Eye (tissue), 1 donor: ENCODE measurements around the gene RPAP2.
"Not testable (repeated sequence)": the region's sequence is repeated elsewhere in the genome, so short reads cannot be mapped to it uniquely, and the experiment has no call there.

Experiments used
- DNase-seq: peaks from one replicate; pipeline ENCODE4 v3.0.0-alpha.2; 2015

Gene RPAP2

GRCh38 chr1:92323473-92324453 lies 24.9 kb downstream of the RPAP2 start:
- no peak for DNase-seq

- no peak for DNase-seq
Observed at GRCh38 chr1:92324784-92325183, 25.9 kb downstream of the RPAP2 start.

DNA sequence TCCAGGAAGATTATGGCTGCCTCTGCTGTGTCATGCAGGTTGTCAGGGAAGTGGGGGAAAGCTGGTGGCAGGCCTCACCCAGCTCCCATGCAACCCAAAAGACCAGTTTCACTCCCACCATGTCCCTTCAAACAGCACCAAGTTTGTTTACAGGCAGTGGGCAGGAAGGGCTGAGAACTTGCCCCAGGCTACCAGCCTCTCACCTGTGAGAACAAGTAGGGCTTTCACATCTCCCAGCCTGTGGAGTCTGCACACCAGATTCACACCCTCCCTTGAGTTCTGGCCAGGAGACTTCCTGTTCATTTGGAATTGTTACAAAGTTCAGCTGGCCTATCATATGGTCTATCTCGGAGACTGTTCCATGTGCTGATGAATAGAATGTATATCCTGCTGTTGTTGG lies 27.8 kb downstream of the RPAP2 start:
- no peak for DNase-seq

DNA sequence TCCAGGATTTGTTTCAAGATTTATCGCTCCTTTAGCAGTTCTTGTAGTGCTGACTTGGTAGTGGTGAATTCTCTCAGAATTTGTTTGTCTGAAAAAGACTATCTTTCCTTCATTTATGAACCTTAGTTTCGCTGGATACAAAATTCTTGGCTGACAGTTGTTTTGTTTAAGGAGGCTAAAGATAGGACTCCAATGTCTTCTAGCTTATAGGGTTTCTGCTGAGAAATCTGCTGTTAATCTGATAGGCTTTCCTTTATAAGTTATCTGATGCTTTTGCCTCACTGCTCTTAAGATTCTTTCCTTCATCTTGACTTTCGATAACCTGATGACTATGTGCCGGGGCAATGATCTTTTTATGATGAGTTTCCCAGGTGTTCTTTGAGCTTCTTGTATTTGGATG lies 28.9 kb downstream of the RPAP2 start:
- DNase-seq = no peak

DNA sequence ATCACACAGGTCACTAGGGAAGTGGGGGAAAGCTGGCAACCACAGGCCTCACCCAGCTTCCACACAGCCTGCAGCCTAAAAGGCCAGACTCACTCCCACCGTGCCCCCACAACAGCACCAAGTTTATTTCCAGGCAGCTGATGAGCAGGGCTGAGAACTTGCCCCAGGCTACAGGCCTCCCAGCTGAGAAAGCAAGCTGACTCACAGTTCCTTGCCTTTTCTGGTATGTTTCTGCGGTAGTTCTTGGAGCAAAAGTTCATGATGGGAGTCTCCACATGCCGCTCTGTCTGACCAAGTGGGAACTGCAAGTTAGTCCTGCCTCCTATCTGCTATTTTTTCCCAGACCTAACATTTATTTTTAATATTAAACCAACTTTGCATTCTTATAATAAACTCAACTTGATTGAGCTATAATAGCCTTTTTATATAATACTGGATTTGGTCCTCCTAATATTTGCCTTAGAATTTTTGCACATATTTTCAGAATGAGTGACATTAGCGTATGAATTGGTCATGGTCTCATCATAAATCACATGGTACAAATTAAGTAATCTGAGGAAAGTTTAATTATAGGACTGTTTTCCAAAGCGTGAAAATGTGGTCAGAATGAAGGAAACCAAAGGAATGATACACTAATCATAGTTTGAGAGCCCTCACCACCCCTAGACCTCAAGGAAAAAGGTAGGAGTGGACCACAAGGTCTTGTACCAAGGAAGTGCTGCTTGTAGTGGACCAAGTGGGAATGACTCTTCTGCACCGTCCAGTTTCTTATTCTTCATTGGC lies 30.7 kb downstream of the RPAP2 start:
- no peak for DNase-seq

- DNase-seq = no peak
Observed at GRCh38 chr1:92333668-92334067, 34.8 kb downstream of the RPAP2 start.

- no peak for DNase-seq
Observed at GRCh38 chr1:92340154-92340553, 41.3 kb downstream of the RPAP2 start.

DNA sequence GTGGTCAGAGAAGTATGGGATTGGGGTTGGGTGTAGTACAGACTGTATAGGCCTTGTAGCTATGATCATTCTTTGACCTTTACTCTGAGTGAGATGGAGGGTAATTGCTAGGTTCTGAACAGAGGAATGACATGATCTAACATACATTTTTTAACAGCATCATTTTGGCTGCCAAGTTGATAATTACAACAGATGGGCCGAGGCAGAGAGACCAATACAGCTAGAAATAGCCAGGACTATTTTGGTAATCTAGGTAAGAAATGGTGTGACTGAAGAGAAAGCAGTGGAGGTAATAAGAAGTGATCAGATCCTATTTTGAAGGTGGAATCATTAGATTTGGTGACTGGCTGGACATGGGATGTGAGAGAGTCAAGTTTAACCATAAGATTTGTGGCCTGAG lies 43.5 kb downstream of the RPAP2 start:
- no peak for DNase-seq

DNA sequence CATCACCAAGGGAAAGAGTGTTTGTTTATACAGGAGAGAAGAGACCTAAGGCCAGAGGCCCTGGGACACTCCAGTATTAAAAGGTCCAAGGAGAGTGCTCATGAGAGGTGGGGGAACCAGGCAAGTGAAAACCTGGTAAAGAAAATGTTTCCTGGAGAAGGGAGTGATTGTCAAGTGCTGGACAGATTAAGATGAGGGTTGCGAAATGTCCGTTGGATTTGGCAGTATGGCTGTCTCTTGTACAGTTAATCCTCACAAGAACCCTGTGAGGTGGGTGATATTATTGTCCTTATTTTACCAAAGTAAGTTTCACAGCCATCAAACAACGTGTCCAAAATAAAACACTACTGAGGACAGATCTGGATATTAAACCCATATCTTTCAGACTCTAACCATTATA lies 44.2 kb downstream of the RPAP2 start:
- no peak for DNase-seq

DNA sequence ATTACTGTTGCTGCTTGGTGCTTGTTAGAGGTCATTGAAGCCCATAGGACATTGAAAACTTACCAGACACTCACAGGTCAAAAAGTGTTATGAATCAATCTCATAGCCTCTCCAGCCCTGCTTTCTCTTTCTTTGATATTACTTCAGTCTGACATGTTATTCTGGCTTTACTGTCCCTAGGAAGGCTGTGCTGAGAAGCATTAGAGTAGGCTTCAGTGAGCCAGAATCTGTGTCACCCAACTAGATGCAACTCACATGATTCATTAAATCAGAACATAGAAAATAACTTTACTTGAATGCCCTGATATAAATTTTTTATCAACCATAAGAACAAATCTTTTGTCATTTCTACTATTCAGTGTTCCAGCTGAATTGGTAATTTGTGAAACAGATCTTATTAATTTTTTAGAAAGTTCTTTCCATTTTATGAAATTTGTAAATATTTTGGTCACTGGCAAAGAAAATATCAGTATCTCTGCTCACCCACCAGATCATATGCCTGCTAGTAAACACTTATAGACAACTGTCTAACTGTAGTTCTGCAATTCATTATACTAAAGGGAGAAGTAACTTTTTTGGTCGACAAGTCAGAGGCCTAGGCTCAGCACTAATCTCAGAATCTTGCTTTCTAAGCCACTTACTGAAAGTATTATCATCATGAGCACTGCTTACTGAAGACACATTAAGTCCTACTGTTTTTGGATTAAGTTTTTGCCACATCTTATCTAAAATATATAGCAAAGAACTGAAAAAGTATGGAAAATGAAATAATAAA lies 48.2 kb downstream of the RPAP2 start:
- DNase-seq = peak; percentile 70

- no peak for DNase-seq
Observed at GRCh38 chr1:92352856-92353255, 54.0 kb downstream of the RPAP2 start.

DNA sequence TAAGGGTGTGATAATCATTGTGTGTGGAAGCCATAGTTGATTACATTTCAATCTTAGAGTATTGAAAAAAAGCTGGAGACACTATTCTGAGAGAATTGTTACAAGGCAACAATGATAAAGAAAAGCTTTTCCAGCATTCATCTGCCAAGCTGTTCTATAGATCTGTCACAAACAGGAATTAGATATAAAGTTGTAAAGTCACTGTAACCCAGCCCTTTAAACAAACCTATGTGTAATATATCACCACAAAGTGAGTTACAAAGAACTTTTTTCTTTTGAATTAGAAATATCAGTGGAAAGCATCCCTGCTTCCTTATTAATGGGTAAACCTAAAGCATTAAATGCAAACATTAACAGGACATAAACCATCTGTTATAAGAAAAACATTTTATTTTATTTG lies 55.4 kb downstream of the RPAP2 start:
- DNase-seq = no peak

DNA sequence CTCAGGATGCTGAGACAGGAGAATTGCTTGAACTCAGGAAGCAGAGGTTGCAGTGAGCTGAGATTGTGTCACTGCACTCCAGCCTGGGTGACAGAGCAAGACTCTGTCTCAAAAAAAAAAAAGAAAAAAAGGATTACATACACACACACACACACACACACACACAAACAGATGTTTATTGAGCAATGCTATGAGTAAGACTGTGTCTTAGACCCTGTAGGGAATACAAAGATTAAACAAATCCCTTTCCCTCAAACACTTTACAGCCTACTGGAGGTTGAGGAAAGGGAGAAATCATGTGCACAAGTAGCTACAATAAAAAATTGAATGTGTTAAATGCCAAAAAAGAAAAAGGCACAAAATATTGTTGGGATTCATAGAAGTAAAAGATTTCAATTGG lies 58.1 kb downstream of the RPAP2 start:
- DNase-seq = no peak

DNA sequence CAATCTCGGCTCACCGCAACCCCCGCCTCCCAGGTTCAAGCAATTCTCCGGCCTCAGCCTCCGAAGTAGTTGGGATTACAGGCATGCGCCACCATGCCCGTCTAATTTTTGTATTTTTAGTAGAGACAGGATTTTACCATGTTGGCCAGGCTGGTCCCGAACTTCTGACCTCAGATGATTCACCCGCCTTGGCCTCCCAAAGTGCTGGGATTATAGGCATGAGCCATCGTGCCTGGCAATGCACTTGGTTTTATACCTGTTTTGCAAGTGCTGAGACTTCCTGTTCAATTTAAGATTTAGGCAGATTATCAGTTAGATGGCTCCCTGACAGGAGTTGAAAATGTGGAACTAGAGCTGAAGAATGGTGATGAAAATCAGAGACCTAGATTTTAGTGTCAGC lies 60.5 kb downstream of the RPAP2 start:
- not testable (repeated sequence) for DNase-seq

- DNase-seq = no peak
Observed at GRCh38 chr1:92359986-92360385, 61.1 kb downstream of the RPAP2 start.

- DNase-seq = no peak
Observed at GRCh38 chr1:92362970-92363369, 64.1 kb downstream of the RPAP2 start.

GRCh38 chr1:92363401-92363800 lies 64.5 kb downstream of the RPAP2 start:
- DNase-seq = no peak

GRCh38 chr1:92365378-92366039 lies 66.7 kb downstream of the RPAP2 start:
- no peak for DNase-seq

DNA sequence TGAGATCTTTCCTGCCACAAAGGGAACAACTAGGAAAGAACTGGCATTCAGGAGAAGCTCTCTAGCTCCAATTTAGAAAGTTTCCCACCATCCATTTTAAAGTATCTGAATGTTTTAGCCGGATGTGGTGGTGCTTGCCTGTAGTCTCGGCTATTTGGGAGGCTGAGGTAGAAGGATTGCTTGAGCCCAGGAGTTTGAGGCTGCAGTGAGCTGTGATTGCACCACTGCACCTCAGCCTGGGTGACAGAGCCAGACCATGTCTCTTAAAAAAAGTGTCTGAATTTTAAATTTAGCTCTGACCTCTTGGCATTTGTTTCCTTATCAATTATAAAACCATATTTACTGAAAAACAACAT lies 67.2 kb downstream of the RPAP2 start:
- no peak for DNase-seq

DNA sequence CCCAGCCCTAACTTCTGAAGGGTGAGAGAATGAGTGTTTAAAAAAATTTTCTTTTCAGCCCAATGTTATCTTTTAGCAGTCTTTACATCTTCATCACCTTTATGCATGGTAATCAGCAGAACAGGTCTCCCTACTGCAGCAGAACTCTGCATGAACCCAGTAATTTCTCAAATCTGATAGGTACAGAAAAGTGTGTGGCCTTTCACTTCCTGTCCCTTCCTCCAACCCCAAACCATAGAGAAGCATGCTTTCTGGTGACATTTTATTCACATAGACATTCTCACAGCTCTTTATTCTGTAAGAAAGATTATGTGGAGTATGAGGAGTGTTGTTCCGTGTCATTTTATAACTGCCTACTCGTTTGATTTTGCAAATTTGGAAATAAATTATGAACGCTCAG lies 68.6 kb downstream of the RPAP2 start:
- DNase-seq = no peak

DNA sequence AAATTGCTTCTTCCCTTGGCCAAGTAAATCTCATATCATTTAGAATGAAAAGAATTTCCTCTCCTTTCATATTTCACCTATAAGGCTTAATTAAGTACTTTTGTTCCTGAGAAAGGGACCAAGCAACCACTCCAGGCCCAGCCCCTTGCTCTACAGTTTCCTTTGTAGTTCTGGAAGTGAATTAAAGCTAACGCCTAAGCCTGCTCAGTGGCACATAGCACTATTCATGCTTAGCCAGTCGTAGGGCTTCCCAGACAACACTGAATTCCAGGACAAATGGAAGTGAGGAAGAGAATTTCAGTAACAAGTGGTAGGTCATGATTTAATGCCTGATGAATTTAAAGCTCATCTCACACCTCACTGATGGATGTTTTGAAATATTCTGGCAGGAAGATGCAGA lies 73.3 kb downstream of the RPAP2 start:
- peak; percentile 4 for DNase-seq

DNA sequence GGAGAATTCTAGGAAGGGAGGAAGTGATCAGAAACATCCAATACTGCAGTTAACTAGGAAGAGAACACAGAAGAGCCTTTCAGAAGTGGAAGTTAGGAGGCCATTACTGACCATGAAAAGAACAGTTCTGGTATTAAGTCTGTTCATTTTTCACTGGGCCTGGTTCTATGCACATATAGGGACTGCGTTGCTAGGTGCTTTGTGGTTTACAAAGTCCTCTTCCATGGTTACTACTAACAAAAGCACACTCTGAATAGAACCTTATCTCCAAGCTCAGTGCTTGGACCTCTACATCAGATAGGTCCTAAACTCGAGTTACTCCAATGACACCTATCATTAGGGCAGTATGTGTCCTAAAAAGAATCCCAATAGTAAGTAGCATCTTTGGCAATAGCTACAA lies 75.4 kb downstream of the RPAP2 start:
- no peak for DNase-seq

GRCh38 chr1:92376345-92376744 lies 77.5 kb downstream of the RPAP2 start:
- DNase-seq = no peak
